Heart left ventricle (tissue), 13 donors: ENCODE data around the gene AK3.

Experiments
- CTCF ChIP-seq, 12 donors: fragments of 200-600 bp; sonication (generic) in 4 of 12; IDR thresholded peaks; one replicate each; pipeline versions ENCODE4 v1.5.0 to v1.8.0; 2018 to 2022; ENCODE audit warnings: antibody characterized with exemption in 12 of 12, mild to moderate bottlenecking in 5 of 12
- POLR2A ChIP-seq, 2 donors: fragments of 450-650 bp; IDR thresholded peaks; one replicate each; pipeline ENCODE4 v1.6.1; 2017; ENCODE audit warnings: antibody characterized with exemption in 2 of 2, mild to moderate bottlenecking in 2 of 2, moderate library complexity in 2 of 2
- donor health status: ischemic (EF 13 %, LVEDD 7.1; RV severe dilation, severe dysfunction).
- donor health status: DM: no; HTN: yes; CAD: no.
- donor health status: DM: no; HTN: no; CAD: no.
- donor health status: ischemic (EF 25% LVEDD 6.9; RV normal size, moderate dysfunction).
- donor health status: ischemic (EF 25% LVEDD 5.7; RV mildly dilated, moderate dysfunction).
- donor health status: ischemic (EF 35%, LVEDD 5.7; RV mildly dilated, moderate dysfunction).
- donor health status: nonischemic (EF 11% LVEDD 7.7; RV severe dilation, severe dysfunction).
- donor health status: DM: yes; HTN: yes; CAD: no.
- donor health status: PGD.
- donor health status: ischemic (EF 29% LVEDD 5.4; RV normal size, mild dysfunction).
- donor health status: nonischemic (EF 23%, LVEDD 6.1; RV moderate dilation, normal function).

GRCh38 chr9:4717815-4718214, 23.2 kb downstream of the AK3 start:
- no peak for TF ChIP-seq CTCF (IDR thresholded peaks at IDR 0.05)
- TF ChIP-seq POLR2A (IDR thresholded peaks at IDR 0.05), result no peak
